H1 (cell line): Measurements from ENCODE around the gene NRAS. TPM values are rescaled to one million over a fixed set of nuclear protein-coding genes. Genes with fewer than 3 reads are reported as not detected.

Experiments used
- CTCF ChIA-PET: fragments of 300-600 bp; sonication (Branson Sonifier 250); formaldehyde crosslinking; loops from one replicate; lab custom pipeline; 2021; ENCODE audit not compliant: partially characterized antibody; lab: Charles Lee
- POLR2A ChIA-PET: fragments of 300-600 bp; sonication (Branson Sonifier 250); formaldehyde crosslinking; loops from one replicate; lab custom pipeline; 2021; ENCODE audit warnings: inconsistent platforms; ENCODE audit not compliant: partially characterized antibody; lab: Charles Lee
- DNase-seq, 2 experiments: peaks; one replicate each; pipeline versions ENCODE4 v3.0.0 to v3.0.0-alpha.2; 2010 to 2022; ENCODE audit warnings: low spot score in 2 of 2, low read depth in 1 of 2, mixed read lengths in 1 of 2
- FAIRE-seq: peaks from 2 replicates; lab custom pipeline; 2011; peaks lifted over from hg19 to GRCh38; lab: Jason Lieb, UNC
- H2AFZ ChIP-seq: 2 replicates; pipeline ENCODE4 v1.8.1; 2012; ENCODE audit warnings: low read length, inconsistent platforms
- H2AK5ac ChIP-seq: 2 replicates; pipeline ENCODE4 v1.6.1; 2013; ENCODE audit warnings: low read depth, low read length
- H2BK120ac ChIP-seq: replicated peaks from 2 replicates; pipeline ENCODE3; 2013; ENCODE audit warnings: low read depth, low read length, inconsistent platforms
- H2BK12ac ChIP-seq: 2 replicates; pipeline ENCODE4 v1.6.1; 2013; ENCODE audit warnings: low read depth, low read length
- H2BK15ac ChIP-seq: 2 replicates; pipeline ENCODE4 v1.6.1; 2013; ENCODE audit warnings: low read length
- H2BK20ac ChIP-seq: 2 replicates; pipeline ENCODE4 v1.6.1; 2013; ENCODE audit warnings: low read length
- H2BK5ac ChIP-seq: 2 replicates; pipeline ENCODE4 v1.6.1; 2013; ENCODE audit warnings: low read depth, low read length
- H3K14ac ChIP-seq: 2 replicates; pipeline ENCODE4 v1.6.1; 2013; ENCODE audit warnings: inconsistent platforms; ENCODE audit not compliant: insufficient read length
- H3K18ac ChIP-seq: 2 replicates; pipeline ENCODE4 v1.6.1; 2013; ENCODE audit warnings: low read length; ENCODE audit errors: extremely low read depth
- H3K23ac ChIP-seq: 2 replicates; pipeline ENCODE4 v1.6.1; 2013; ENCODE audit warnings: inconsistent platforms; ENCODE audit not compliant: insufficient read length
- H3K23me2 ChIP-seq: 2 replicates; pipeline ENCODE4 v1.6.1; 2013; ENCODE audit warnings: low read depth, low read length
- H3K27ac ChIP-seq: 2 replicates; pipeline ENCODE4 v1.6.1; 2011; ENCODE audit warnings: low read depth, low read length, inconsistent platforms
- H3K27me3 ChIP-seq, 4 experiments: replicated peaks in 1 of 4; 1 replicate in 1 of 4; 2 replicates in 3 of 4; pipeline versions ENCODE4 v1.6.1 to v1.8.1; 2011 to 2013; ENCODE audit warnings: low read length in 3 of 4, mild to moderate bottlenecking in 3 of 4, inconsistent platforms in 2 of 4, mixed read lengths in 2 of 4, moderate library complexity in 1 of 4; ENCODE audit not compliant: control insufficient read depth in 3 of 4, insufficient read depth in 3 of 4; ENCODE audit errors: extremely low read depth in 1 of 4
- H3K36me3 ChIP-seq, 4 experiments: 2 replicates each; pipeline versions ENCODE4 v1.6.1 to v1.8.1; 2011 to 2013; ENCODE audit warnings: mild to moderate bottlenecking in 4 of 4, low read length in 3 of 4, moderate library complexity in 2 of 4, control low read depth in 1 of 4, inconsistent platforms in 1 of 4; ENCODE audit not compliant: insufficient read depth in 4 of 4, control insufficient read depth in 2 of 4
- H3K4ac ChIP-seq: replicated peaks from 2 replicates; pipeline ENCODE3; 2013; ENCODE audit warnings: low read length, low read depth, mixed read lengths, inconsistent platforms; ENCODE audit not compliant: insufficient read length
- H3K4me1 ChIP-seq, 4 experiments: replicated peaks in 1 of 4; 1 replicate in 1 of 4; 2 replicates in 3 of 4; pipeline versions ENCODE4 v1.6.1 to v1.8.1; 2011 to 2013; ENCODE audit warnings: low read length in 3 of 4, inconsistent platforms in 2 of 4, mixed read lengths in 1 of 4; ENCODE audit not compliant: insufficient read depth in 4 of 4, control insufficient read depth in 3 of 4
- H3K4me2 ChIP-seq, 2 experiments: 2 replicates each; pipeline versions ENCODE4 v1.6.1 to v1.8.1; 2011 to 2013; ENCODE audit warnings: low read depth in 2 of 2, low read length in 2 of 2, control low read depth in 1 of 2, inconsistent platforms in 1 of 2, mild to moderate bottlenecking in 1 of 2; ENCODE audit not compliant: insufficient read depth in 1 of 2
- H3K4me3 ChIP-seq, 4 experiments: fragments of 200-600, 300-600 bp in 1 of 4; sonication (generic), shearing (Covaris generic), sonication (Bioruptor Twin) in 1 of 4; 2 replicates each; pipeline versions ENCODE4 v1.5.1 to v1.8.1; 2011 to 2016; ENCODE audit warnings: low read length in 4 of 4, low read depth in 3 of 4, control low read depth in 2 of 4, inconsistent platforms in 2 of 4, mild to moderate bottlenecking in 2 of 4, mixed read lengths in 1 of 4, moderate library complexity in 1 of 4; ENCODE audit not compliant: insufficient read depth in 2 of 4; ENCODE audit errors: extremely low read depth in 1 of 4
- H3K56ac ChIP-seq: replicated peaks from 2 replicates; pipeline ENCODE3; 2013; ENCODE audit warnings: low read depth, mild to moderate bottlenecking, mixed read lengths, low read length, inconsistent platforms; ENCODE audit not compliant: insufficient read length
- H3K79me1 ChIP-seq: 2 replicates; pipeline ENCODE4 v1.6.1; 2013; ENCODE audit warnings: low read depth, low read length, control low read depth
- H3K79me2 ChIP-seq, 2 experiments: 2 replicates each; pipeline versions ENCODE4 v1.6.1 to v1.8.1; 2012 to 2013; ENCODE audit warnings: low read length in 2 of 2, mild to moderate bottlenecking in 2 of 2, inconsistent platforms in 1 of 2; ENCODE audit not compliant: insufficient read depth in 2 of 2, control insufficient read depth in 1 of 2
- H3K9ac ChIP-seq, 4 experiments: replicated peaks in 1 of 4; 1 replicate in 1 of 4; 2 replicates in 3 of 4; pipeline versions ENCODE4 v1.6.1 to v1.8.1; 2011 to 2013; ENCODE audit warnings: low read depth in 3 of 4, low read length in 3 of 4, control low read depth in 2 of 4, mild to moderate bottlenecking in 2 of 4, moderate library complexity in 2 of 4, inconsistent platforms in 1 of 4; ENCODE audit errors: extremely low read depth in 1 of 4
- H3K9me3 ChIP-seq, 2 experiments: 2 replicates each; pipeline versions ENCODE4 v1.6.1 to v1.8.1; 2012 to 2013; ENCODE audit warnings: mild to moderate bottlenecking in 2 of 2, moderate library complexity in 2 of 2, control low read depth in 1 of 2, inconsistent platforms in 1 of 2, low read depth in 1 of 2, low read length in 1 of 2, mixed read lengths in 1 of 2; ENCODE audit not compliant: insufficient read depth in 2 of 2
- H4K20me1 ChIP-seq, 2 experiments: replicated peaks in 1 of 2; 2 replicates each; pipeline versions ENCODE3 to v1.8.1; 2011 to 2013; ENCODE audit warnings: inconsistent platforms in 2 of 2, low read length in 2 of 2, mild to moderate bottlenecking in 1 of 2; ENCODE audit not compliant: insufficient read depth in 2 of 2, control insufficient read depth in 1 of 2
- H4K5ac ChIP-seq: 2 replicates; pipeline ENCODE4 v1.6.1; 2013; ENCODE audit warnings: low read length, low read depth, mixed read lengths, inconsistent platforms; ENCODE audit not compliant: insufficient read length
- H4K8ac ChIP-seq: 2 replicates; pipeline ENCODE4 v1.8.0; 2013; ENCODE audit warnings: mild to moderate bottlenecking, moderate library complexity, low read length, inconsistent platforms; ENCODE audit not compliant: insufficient read depth; ENCODE audit errors: extremely low read depth
- H4K91ac ChIP-seq: replicated peaks from 2 replicates; pipeline ENCODE3; 2013; ENCODE audit warnings: low read length, mixed read lengths, inconsistent platforms; ENCODE audit not compliant: insufficient read length
- CTCF ChIP-seq, 3 experiments: IDR thresholded peaks; 1 replicate in 2 of 3; 2 replicates in 1 of 3; pipeline versions ENCODE4 v1.5.1 to v1.6.1; 2011; ENCODE audit warnings: low read length in 3 of 3, mild to moderate bottlenecking in 3 of 3, inconsistent platforms in 2 of 3, low read depth in 1 of 3, moderate library complexity in 1 of 3; ENCODE audit not compliant: insufficient read depth in 1 of 3; ENCODE audit errors: control extremely low read depth in 1 of 3
- KDM4A ChIP-seq: IDR thresholded peaks from one replicate; pipeline ENCODE4 v1.7.1; 2012; ENCODE audit warnings: low read depth, mild to moderate bottlenecking, moderate library complexity, low read length, inconsistent platforms; ENCODE audit not compliant: severe bottlenecking
- WGBS, 2 experiments: shearing (Covaris generic) in 1 of 2; methylation state at CpG; one replicate each; pipeline versions ENCODE4 v1.1.6 to v1.1.7; 2013 to 2015; ENCODE audit warnings: low lambda C conversion rate in 2 of 2, mixed read lengths in 2 of 2, inconsistent platforms in 1 of 2, low coverage in 1 of 2, missing lambda C conversion rate in 1 of 2; ENCODE audit not compliant: insufficient replicate concordance in 2 of 2, insufficient coverage in 1 of 2, insufficient read length in 1 of 2; ENCODE audit errors: extremely low coverage in 1 of 2, missing lambda C conversion rate in 1 of 2; 5-methylcytosine and 5-hydroxymethylcytosine counted together
- polyA plus RNA-seq, 7 experiments: library from polyadenylated mRNA; depleted of rRNA in 3 of 7; stranded (reverse) in 5 of 7; unstranded in 2 of 7; fragments of >200 nt in 5 of 7; fragments of 200-250 nt in 2 of 7; gene quantifications; 1 replicate in 5 of 7; 2 replicates in 1 of 7; 4 replicates in 1 of 7; pipeline versions ENCODE4 v1.2.1 to v1.2.3, GENCODE V29; 2011 to 2013; ENCODE audit warnings: missing spikeins in 2 of 7, mixed read lengths in 2 of 7
- total RNA-seq: library from RNA; stranded (reverse); fragmentation: NEBNext Ultra II Directional; extraction: Animal tissue kit (Norgen Biotek cat#: 25700); gene quantifications from 2 replicates; pipeline ENCODE4 v1.2.1, GENCODE V29; 2021

NRAS gene
- total and polyA plus RNA-seq, 2 of the 8 experiments (the other 6 are each of a cell fraction or from before 2014, with no cell fraction given): 24.5 to 65.1 TPM

GRCh38 chr1:114764689-114765088, 48.1 kb upstream of the NRAS start:
- no peaks in the 10 kb centered on the region for H3K79me2 ChIP-seq
- H3K18ac ChIP-seq: no peak overlapping the region
- no peak overlapping the region for H3K9ac ChIP-seq
- no peak overlapping the region for H3K56ac ChIP-seq
- H4K20me1 ChIP-seq: no peaks in the 10 kb centered on the region
- no peak for FAIRE-seq
- CTCF ChIA-PET: no interaction called here
- H3K4ac ChIP-seq: no peak overlapping the region
- TF ChIP-seq KDM4A (no peak), CTCF (IDR thresholded peaks at IDR 0.05; ENCODE audit: control extremely low read depth in 1 of 3, insufficient read depth in 1 of 3, low read depth in 1 of 3, low read length in 3 of 3) (peak in 1 of 3 experiments; percentile 16; a peak in 1 of 4 replicates)
- H3K27ac ChIP-seq: no peak overlapping the region
- no peak overlapping the region for H4K91ac ChIP-seq
- H4K8ac ChIP-seq: no peak overlapping the region
- H3K23ac ChIP-seq: no peak overlapping the region
- H3K14ac ChIP-seq: no peak overlapping the region
- H2BK20ac ChIP-seq: no peak overlapping the region
- H3K4me1 ChIP-seq: no peaks in the 10 kb centered on the region
- DNase-seq: no peak
- POLR2A ChIA-PET: interaction anchor here (0.6 to 1.4 kb wide), 3 partner anchors 9 to 95 kb away, joined by 3 to 7 read pairs (median 4); partner anchors contain the start of gene DENND2C
- no peak overlapping the region for H2BK120ac ChIP-seq
- H4K5ac ChIP-seq: no peak overlapping the region
- H2BK12ac ChIP-seq: no peak overlapping the region
- no peak overlapping the region for H3K4me2 ChIP-seq
- no peaks in the 10 kb centered on the region for H3K23me2 ChIP-seq
- H3K27me3 ChIP-seq: no peaks in the 10 kb centered on the region
- no peaks in the 10 kb centered on the region for H3K79me1 ChIP-seq
- H2BK15ac ChIP-seq: no peak overlapping the region
- H3K36me3 ChIP-seq: peaks cover 0 to 5% (median 0%) of the 10 kb centered on the region in 4 experiments; a peak in 1 of 8 replicates
- no peak overlapping the region for H2AFZ ChIP-seq
- no peaks in the 10 kb centered on the region for H3K9me3 ChIP-seq
- H2BK5ac ChIP-seq: no peak overlapping the region
- H3K4me3 ChIP-seq: no peak overlapping the region
- no peak overlapping the region for H2AK5ac ChIP-seq
- 81% methylated on average over 4 of the region's 4 CpGs; no CpG with 5 or more reads in 1 of the 2 experiments for WGBS, 2 experiments
